ENCODE data around the gene KLF12.

The KLF12 gene

DNA sequence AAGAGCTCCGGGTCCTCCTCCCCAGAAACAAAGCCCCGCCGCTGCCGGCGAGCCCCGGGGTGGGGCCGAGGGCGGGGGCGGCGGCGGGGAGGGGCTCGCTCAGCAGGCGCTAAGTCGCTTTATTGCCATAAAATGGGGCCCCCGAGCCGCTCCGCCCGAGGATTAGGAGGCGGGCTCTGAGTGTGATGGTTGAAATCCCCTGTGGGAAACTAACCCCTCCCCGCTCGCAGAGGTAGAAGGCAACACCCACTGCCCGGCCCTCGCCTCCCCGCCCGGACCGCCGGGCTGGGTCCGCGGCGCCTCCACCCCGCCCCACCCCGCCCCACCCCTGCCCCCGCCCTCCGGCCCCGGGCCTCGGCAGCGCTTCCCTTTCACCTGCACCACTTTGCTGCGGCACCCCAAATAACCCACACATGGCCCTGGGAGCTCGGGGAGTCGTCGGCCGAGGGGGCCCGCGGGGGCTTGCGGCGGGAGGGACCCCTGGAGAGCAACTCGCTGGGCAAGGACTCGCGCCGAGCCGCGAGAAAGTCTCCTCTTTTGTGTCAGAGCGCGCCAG is at the start of gene KLF12:
Gene KLF12, minus strand, starts transcription at position 184 of the 556 bp plus-strand sequence.
- Mint-ChIP-seq H3K27ac (peak within 1 kb of the TSS; percentile 100), H3K4me3 (peak within 1 kb of the TSS; percentile 99), H3K27me3 (ENCODE audit: low read depth) (peaks cover 11% of the 10 kb centered on the region), H3K4me1 (ENCODE audit: low read depth) (peaks cover 28% of the 10 kb centered on the region), H3K9me3 (no peaks in the 10 kb centered on the region), H3K36me3 (ENCODE audit: low read depth) (peaks cover 9% of the 10 kb centered on the region)
- peak; percentile 94 for DNase-seq (ENCODE audit: low spot score)

DNA sequence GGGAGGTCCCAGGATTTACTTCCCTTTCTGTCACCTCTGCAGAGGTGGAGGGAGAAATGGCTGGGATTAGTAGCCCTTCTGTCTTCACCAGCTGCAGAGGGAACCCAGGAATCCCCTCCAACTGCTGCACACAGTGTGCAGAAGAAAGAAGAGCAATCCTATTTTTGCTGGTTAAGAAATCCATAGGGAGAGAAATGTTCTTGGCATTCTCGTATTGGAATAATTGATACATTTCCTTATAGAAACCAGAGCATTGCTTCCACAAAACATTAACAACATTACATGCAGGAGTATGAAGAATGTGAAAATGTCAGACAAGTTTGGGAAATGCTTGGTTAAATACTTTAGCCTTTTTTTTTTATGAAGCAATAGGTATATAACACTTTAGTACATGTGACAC is 48.3 kb upstream of the KLF12 start:
- Mint-ChIP-seq H3K36me3 (ENCODE audit: low read depth) (no peaks in the 10 kb centered on the region), H3K27ac (no peak overlapping the region), H3K27me3 (ENCODE audit: low read depth) (peaks cover 20% of the 10 kb centered on the region), H3K9me3 (no peaks in the 10 kb centered on the region), H3K4me1 (ENCODE audit: low read depth) (no peaks in the 10 kb centered on the region), H3K4me3 (no peak overlapping the region)
- DNase-seq (ENCODE audit: low spot score): no peak

GRCh38 chr13:74174810-74175209 is 40.6 kb upstream of the KLF12 start:
- H3K36me3 Mint-ChIP-seq (ENCODE audit: low read depth): no peaks in the 10 kb centered on the region
- no peaks in the 10 kb centered on the region for H3K4me1 Mint-ChIP-seq (ENCODE audit: low read depth)
- no peaks in the 10 kb centered on the region for H3K9me3 Mint-ChIP-seq
- H3K4me3 Mint-ChIP-seq: no peak overlapping the region
- DNase-seq (ENCODE audit: low spot score): no peak
- H3K27me3 Mint-ChIP-seq (ENCODE audit: low read depth): peaks cover 18% of the 10 kb centered on the region
- no peak overlapping the region for H3K27ac Mint-ChIP-seq

GRCh38 chr13:74173822-74174221 is 39.6 kb upstream of the KLF12 start:
- peaks cover 18% of the 10 kb centered on the region for H3K27me3 Mint-ChIP-seq (ENCODE audit: low read depth)
- H3K36me3 Mint-ChIP-seq (ENCODE audit: low read depth): no peaks in the 10 kb centered on the region
- no peak overlapping the region for H3K27ac Mint-ChIP-seq
- H3K4me1 Mint-ChIP-seq (ENCODE audit: low read depth): no peaks in the 10 kb centered on the region
- DNase-seq (ENCODE audit: low spot score): no peak
- no peaks in the 10 kb centered on the region for H3K9me3 Mint-ChIP-seq
- H3K4me3 Mint-ChIP-seq: no peak overlapping the region

GRCh38 chr13:74171641-74172040 is 37.4 kb upstream of the KLF12 start:
- Mint-ChIP-seq H3K9me3 (no peaks in the 10 kb centered on the region), H3K4me1 (ENCODE audit: low read depth) (no peaks in the 10 kb centered on the region), H3K27me3 (ENCODE audit: low read depth) (peaks cover 32% of the 10 kb centered on the region), H3K36me3 (ENCODE audit: low read depth) (no peaks in the 10 kb centered on the region), H3K4me3 (no peak overlapping the region), H3K27ac (no peak overlapping the region)
- no peak for DNase-seq (ENCODE audit: low spot score)

DNA sequence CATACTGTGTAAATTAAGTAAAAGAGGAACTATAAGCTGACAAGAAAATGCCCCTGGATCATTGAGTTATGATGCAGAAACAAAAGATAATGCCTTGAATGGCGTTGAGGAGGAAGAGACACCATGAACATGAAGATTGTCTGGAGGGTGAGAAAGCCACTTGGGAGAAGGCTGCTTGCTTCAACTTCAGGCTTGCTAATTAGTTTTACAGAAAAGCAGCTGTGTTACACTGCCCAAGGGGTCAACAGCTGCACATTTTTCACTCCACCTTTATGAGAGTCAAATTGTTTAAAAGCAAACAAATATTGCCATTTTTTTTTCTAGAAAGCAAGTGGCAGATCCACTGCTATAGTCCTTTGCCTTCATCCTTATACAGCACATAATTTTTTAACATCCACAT is 35.5 kb upstream of the KLF12 start:
- Mint-ChIP-seq H3K9me3 (no peaks in the 10 kb centered on the region), H3K4me3 (no peak overlapping the region), H3K27ac (no peak overlapping the region), H3K27me3 (ENCODE audit: low read depth) (peaks cover 23% of the 10 kb centered on the region), H3K36me3 (ENCODE audit: low read depth) (no peaks in the 10 kb centered on the region), H3K4me1 (ENCODE audit: low read depth) (no peaks in the 10 kb centered on the region)
- no peak for DNase-seq (ENCODE audit: low spot score)

DNA sequence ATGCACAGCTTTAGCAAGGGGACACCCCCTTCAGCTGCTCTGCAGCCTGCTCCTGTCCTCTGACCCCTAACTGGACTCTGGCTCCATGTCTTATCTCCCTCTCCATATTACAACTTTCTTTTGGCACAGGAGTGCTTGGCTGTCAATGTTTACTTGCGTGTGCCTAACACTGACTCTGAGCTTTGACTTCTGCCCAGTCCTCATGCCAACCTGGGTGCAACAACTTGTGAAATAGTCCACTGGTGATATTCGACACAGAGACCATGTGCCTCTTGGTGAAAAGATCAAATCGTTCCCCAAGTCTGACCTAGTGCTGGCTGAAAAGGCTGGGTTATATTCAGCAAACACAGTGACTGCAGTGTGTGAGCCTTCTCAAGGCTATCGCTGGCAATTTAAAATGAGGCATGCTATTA is 34.1 kb upstream of the KLF12 start:
- no peak for DNase-seq (ENCODE audit: low spot score)
- no peaks in the 10 kb centered on the region for H3K36me3 Mint-ChIP-seq (ENCODE audit: low read depth)
- H3K27ac Mint-ChIP-seq: no peak overlapping the region
- H3K9me3 Mint-ChIP-seq: no peaks in the 10 kb centered on the region
- H3K4me3 Mint-ChIP-seq: no peak overlapping the region
- H3K27me3 Mint-ChIP-seq (ENCODE audit: low read depth): peaks cover 22% of the 10 kb centered on the region
- no peaks in the 10 kb centered on the region for H3K4me1 Mint-ChIP-seq (ENCODE audit: low read depth)

DNA sequence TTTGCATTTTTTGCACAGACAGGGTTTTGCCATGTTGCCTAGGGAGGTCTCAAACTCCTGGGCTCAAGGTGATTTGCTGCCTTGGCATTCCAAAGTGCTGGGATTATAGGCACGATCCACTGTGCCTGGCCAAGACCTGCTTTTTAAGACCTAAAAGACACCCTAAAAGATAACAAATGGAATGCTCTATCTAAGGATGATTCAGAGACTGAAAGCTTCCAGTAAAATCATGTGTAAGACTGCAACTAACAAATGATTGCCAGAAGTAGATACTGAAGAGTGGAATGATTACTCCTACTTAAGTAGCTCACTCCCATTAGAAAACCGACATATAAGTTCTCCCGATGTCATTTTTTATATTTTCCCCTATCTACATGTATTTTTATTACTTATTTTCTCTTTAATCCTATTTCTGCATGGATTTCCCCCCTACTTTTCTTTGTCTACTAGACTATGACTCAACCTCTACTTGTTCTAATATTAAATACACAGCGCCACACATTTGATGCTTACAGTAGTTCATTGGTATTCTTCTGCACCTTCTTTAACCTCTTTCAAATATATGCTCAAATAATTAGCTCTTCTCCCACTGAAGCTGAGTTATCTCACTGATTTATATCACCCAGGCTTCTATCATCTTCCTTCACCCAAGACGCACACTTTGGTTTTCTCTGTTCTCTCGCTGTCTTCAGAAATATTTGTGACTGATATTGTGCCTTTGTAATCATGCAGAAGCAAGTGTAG is 32.2 kb upstream of the KLF12 start:
- no peaks in the 10 kb centered on the region for H3K9me3 Mint-ChIP-seq
- H3K36me3 Mint-ChIP-seq (ENCODE audit: low read depth): no peaks in the 10 kb centered on the region
- peaks cover 31% of the 10 kb centered on the region for H3K27me3 Mint-ChIP-seq (ENCODE audit: low read depth)
- H3K4me1 Mint-ChIP-seq (ENCODE audit: low read depth): no peaks in the 10 kb centered on the region
- no peak overlapping the region for H3K4me3 Mint-ChIP-seq
- no peak for DNase-seq (ENCODE audit: low spot score)
- no peak overlapping the region for H3K27ac Mint-ChIP-seq

DNA sequence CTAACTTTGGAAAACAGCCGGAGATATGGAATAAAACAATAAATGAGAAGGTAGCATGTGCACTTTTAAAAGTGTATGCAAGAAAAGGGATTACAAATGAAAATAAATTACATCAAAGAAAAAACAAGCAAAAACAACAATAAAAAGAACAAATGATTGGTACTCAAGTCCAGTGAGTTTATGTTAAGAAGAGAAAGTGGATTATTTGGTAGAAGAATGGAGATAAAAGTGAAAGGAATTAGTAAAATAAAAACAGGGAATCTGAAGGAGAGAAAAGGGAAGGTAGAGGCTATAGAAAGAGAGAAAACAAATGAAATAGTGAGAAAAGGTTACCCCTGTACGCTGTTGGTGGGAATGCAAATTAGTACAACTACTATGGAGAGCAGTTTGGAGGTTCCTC is 28.6 kb upstream of the KLF12 start:
- Mint-ChIP-seq H3K9me3 (no peaks in the 10 kb centered on the region), H3K27me3 (ENCODE audit: low read depth) (peaks cover 24% of the 10 kb centered on the region), H3K4me3 (no peak overlapping the region), H3K4me1 (ENCODE audit: low read depth) (no peaks in the 10 kb centered on the region), H3K27ac (no peak overlapping the region), H3K36me3 (ENCODE audit: low read depth) (no peaks in the 10 kb centered on the region)
- no peak for DNase-seq (ENCODE audit: low spot score)

DNA sequence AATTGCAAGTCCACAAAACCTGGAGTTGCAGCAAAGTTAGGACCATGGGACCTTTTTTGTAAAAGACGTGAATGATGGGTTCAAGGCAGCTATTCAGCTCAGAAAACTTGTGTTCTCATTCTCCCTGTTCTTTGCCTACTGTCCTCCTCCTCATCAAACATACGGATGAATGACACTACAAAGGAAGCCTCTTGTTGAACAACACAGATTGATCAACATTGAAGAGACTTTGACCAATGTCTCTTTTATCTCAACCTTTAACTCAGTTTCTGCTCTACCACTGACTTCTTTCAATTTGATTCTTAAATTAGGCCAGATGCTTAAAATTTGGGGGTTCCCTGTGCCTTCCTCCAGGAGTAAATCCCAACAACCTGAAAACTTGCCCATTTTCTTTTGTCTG is 27.9 kb upstream of the KLF12 start:
- Mint-ChIP-seq H3K4me3 (no peak overlapping the region), H3K9me3 (no peaks in the 10 kb centered on the region), H3K36me3 (ENCODE audit: low read depth) (no peaks in the 10 kb centered on the region), H3K27ac (no peak overlapping the region), H3K4me1 (ENCODE audit: low read depth) (no peaks in the 10 kb centered on the region), H3K27me3 (ENCODE audit: low read depth) (peaks cover 22% of the 10 kb centered on the region)
- DNase-seq (ENCODE audit: low spot score): no peak

DNA sequence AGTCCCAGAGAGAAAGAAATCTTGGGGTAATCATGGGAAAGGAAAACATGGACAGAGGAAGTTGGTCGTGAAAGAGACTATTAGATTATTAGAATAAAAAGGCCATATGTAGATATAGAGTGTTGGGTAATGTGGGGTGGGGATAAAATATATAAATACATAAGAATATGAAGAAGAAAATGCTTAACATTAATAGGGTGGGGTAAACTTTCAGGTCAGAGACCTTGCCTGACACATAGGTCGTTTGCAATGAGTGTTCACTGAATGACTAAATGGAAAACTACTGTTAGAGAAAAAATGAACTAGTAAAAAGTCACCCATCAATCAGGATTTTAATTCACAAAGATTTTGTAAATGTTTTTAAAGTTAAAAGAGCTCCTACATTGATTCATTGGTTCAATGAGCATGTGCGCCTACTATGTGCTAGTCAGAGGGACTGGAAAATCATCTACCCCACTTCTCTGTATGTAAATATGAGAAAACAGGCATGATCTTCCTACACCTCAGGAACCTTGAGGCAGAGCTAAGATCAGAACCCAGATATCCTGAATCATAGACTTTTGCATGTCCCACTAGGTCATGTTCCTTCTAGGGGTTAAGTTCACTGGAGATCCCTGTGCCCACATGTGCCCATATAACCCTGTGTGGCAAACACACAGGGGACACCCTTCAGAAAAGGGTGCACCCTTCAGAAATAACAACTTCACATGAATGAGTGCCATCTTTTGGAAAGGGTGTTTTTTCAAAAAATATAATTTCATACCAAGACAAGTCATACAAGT is 24.6 kb upstream of the KLF12 start:
- H3K36me3 Mint-ChIP-seq (ENCODE audit: low read depth): no peaks in the 10 kb centered on the region
- no peak overlapping the region for H3K4me3 Mint-ChIP-seq
- peaks cover 16% of the 10 kb centered on the region for H3K27me3 Mint-ChIP-seq (ENCODE audit: low read depth)
- no peaks in the 10 kb centered on the region for H3K9me3 Mint-ChIP-seq
- DNase-seq (ENCODE audit: low spot score): no peak
- H3K27ac Mint-ChIP-seq: no peak overlapping the region
- H3K4me1 Mint-ChIP-seq (ENCODE audit: low read depth): no peaks in the 10 kb centered on the region

- no peaks in the 10 kb centered on the region for H3K4me1 Mint-ChIP-seq (ENCODE audit: low read depth)
- DNase-seq (ENCODE audit: low spot score): no peak
- no peak overlapping the region for H3K27ac Mint-ChIP-seq
- peaks cover 13% of the 10 kb centered on the region for H3K27me3 Mint-ChIP-seq (ENCODE audit: low read depth)
- H3K4me3 Mint-ChIP-seq: no peak overlapping the region
- no peaks in the 10 kb centered on the region for H3K36me3 Mint-ChIP-seq (ENCODE audit: low read depth)
- H3K9me3 Mint-ChIP-seq: no peaks in the 10 kb centered on the region
Measured at GRCh38 chr13:74158028-74158427, 23.8 kb upstream of the KLF12 start.

- Mint-ChIP-seq H3K4me3 (no peak overlapping the region), H3K36me3 (ENCODE audit: low read depth) (no peaks in the 10 kb centered on the region), H3K4me1 (ENCODE audit: low read depth) (no peaks in the 10 kb centered on the region), H3K9me3 (no peaks in the 10 kb centered on the region), H3K27ac (no peak overlapping the region), H3K27me3 (ENCODE audit: low read depth) (peaks cover 5% of the 10 kb centered on the region)
- DNase-seq (ENCODE audit: low spot score): no peak
Measured at GRCh38 chr13:74154981-74155380, 20.8 kb upstream of the KLF12 start.

GRCh38 chr13:74153316-74153715 is 19.1 kb upstream of the KLF12 start:
- no peak for DNase-seq (ENCODE audit: low spot score)
- no peaks in the 10 kb centered on the region for H3K36me3 Mint-ChIP-seq (ENCODE audit: low read depth)
- no peak overlapping the region for H3K4me3 Mint-ChIP-seq
- no peak overlapping the region for H3K27ac Mint-ChIP-seq
- H3K27me3 Mint-ChIP-seq (ENCODE audit: low read depth): peaks cover 9% of the 10 kb centered on the region
- no peaks in the 10 kb centered on the region for H3K9me3 Mint-ChIP-seq
- no peaks in the 10 kb centered on the region for H3K4me1 Mint-ChIP-seq (ENCODE audit: low read depth)
